GM23248 (cell line): ENCODE results near the gene MAVS. TPM values are rescaled to one million over a fixed set of nuclear protein-coding genes. Genes with fewer than 3 reads are reported as not detected.

Experiments
- DNase-seq: peaks from one replicate; pipeline ENCODE4 v3.0.0-alpha.2; 2015
- H2AFZ ChIP-seq: fragments of 200-600 bp; sonication (generic); 2 replicates; pipeline ENCODE4 v1.6.1; 2016; ENCODE audit warnings: antibody characterized with exemption
- H3F3A ChIP-seq: fragments of 200-600 bp; sonication (generic); 2 replicates; pipeline ENCODE4 v1.6.1; 2016; ENCODE audit warnings: mild to moderate bottlenecking, antibody characterized with exemption, mixed run types; ENCODE audit not compliant: insufficient read depth
- H3K27ac ChIP-seq: fragments of 200-600 bp; sonication (generic); 2 replicates; pipeline ENCODE4 v1.5.1; 2016; ENCODE audit warnings: mild to moderate bottlenecking
- H3K27me3 ChIP-seq: fragments of 200-600 bp; sonication (generic); replicated peaks from 2 replicates; pipeline ENCODE4 v1.6.1; 2016; ENCODE audit warnings: mild to moderate bottlenecking; ENCODE audit not compliant: insufficient read depth
- H3K36me3 ChIP-seq: fragments of 200-600 bp; sonication (generic); 2 replicates; pipeline ENCODE4 v1.6.1; 2016; ENCODE audit warnings: low read depth, mild to moderate bottlenecking
- H3K4me1 ChIP-seq: fragments of 200-600 bp; sonication (generic); 2 replicates; pipeline ENCODE4 v1.6.1; 2016; ENCODE audit warnings: mild to moderate bottlenecking; ENCODE audit not compliant: insufficient read depth
- H3K4me2 ChIP-seq: fragments of 200-600 bp; sonication (generic); one replicate; pipeline ENCODE4 v1.6.1; 2016; ENCODE audit warnings: mild to moderate bottlenecking; ENCODE audit not compliant: unreplicated experiment
- H3K4me3 ChIP-seq: fragments of 200-600 bp; sonication (generic); 2 replicates; pipeline ENCODE4 v1.5.1; 2016; ENCODE audit warnings: mild to moderate bottlenecking
- H3K79me2 ChIP-seq: fragments of 200-600 bp; sonication (generic); 2 replicates; pipeline ENCODE4 v1.6.1; 2016; ENCODE audit warnings: mild to moderate bottlenecking; ENCODE audit not compliant: insufficient read depth
- H3K9ac ChIP-seq: fragments of 200-600 bp; sonication (generic); 2 replicates; pipeline ENCODE4 v1.6.1; 2016; ENCODE audit warnings: mild to moderate bottlenecking
- H3K9me2 ChIP-seq: fragments of 200-600 bp; sonication (generic); 2 replicates; pipeline ENCODE4 v1.6.1; 2016; ENCODE audit warnings: mixed run types, mild to moderate bottlenecking, moderate library complexity; ENCODE audit not compliant: insufficient read depth
- H3K9me3 ChIP-seq: fragments of 200-600 bp; sonication (generic); one replicate; pipeline ENCODE4 v1.6.1; 2017; ENCODE audit warnings: low read depth
- H4K20me1 ChIP-seq: fragments of 200-600 bp; sonication (generic); 2 replicates; pipeline ENCODE4 v1.6.0; 2016; ENCODE audit not compliant: insufficient read depth
- EZH2 ChIP-seq: fragments of 200-600 bp; sonication (generic); IDR thresholded peaks from 2 replicates; pipeline ENCODE4 v1.6.1; 2018; ENCODE audit warnings: antibody characterized with exemption, mild to moderate bottlenecking; ENCODE audit not compliant: insufficient read depth, poor library complexity, severe bottlenecking
- EZH2phosphoT487 ChIP-seq: fragments of 200-600 bp; sonication (generic); IDR thresholded peaks from 2 replicates; pipeline ENCODE4 v1.6.1; 2018; ENCODE audit warnings: antibody characterized with exemption, moderate library complexity, mild to moderate bottlenecking, low read depth; ENCODE audit not compliant: insufficient read depth
- WGBS, 2 experiments: methylation state at CpG; one replicate each; pipeline ENCODE4 v1.1.6; 2015 to 2017; ENCODE audit warnings: low lambda C conversion rate in 2 of 2, low coverage in 1 of 2; ENCODE audit errors: missing lambda C conversion rate in 2 of 2; 5-methylcytosine and 5-hydroxymethylcytosine counted together
- in situ Hi-C: fragments of 300-500 bp; cut with MboI; formaldehyde crosslinking; loops from 2 replicates; pipeline ENCODE4 v1.15.0; 2020
- microRNA counts: library from miRNA; unstranded; fragments of <30 nt; microRNA quantifications from one replicate; lab custom pipeline; 2016
- microRNA-seq: library from miRNA; unstranded; fragments of <30 nt; microRNA quantifications from one replicate; pipeline ENCODE4, GENCODE V29; 2016; ENCODE audit warnings: borderline number of aligned reads
- polyA plus RNA-seq: library from polyadenylated mRNA; unstranded; fragments of >200 nt; fragmentation: Nextera tagmentation; extraction: Ambion mirVana; gene quantifications from 2 replicates; pipeline ENCODE4 v1.2.1, GENCODE V29; 2016
- small RNA-seq: library from RNA; depleted of rRNA; stranded (forward); fragments of <200 nt; gene quantifications from one replicate; pipeline ENCODE3, GENCODE V24; 2014; ENCODE audit warnings: low read depth, low replicate concordance
- total RNA-seq: library from RNA; depleted of rRNA; stranded (reverse); fragments of >200 nt; shearing (Covaris generic); gene quantifications from 2 replicates; pipeline ENCODE4 v1.2.3, GENCODE V29; 2014; rRNA removed

MAVS gene
- total and polyA plus RNA-seq, 2 experiments from 2014 or later, result 12.0 to 22.0 TPM

- in situ Hi-C loops, result no loop called here
- peak overlapping the region; percentile 26 for H3K9ac ChIP-seq
- H3K4me3 ChIP-seq, result no peak overlapping the region
- 59 to 60% methylated on average over 2 of the region's 2 CpGs for WGBS, 2 experiments
- peaks cover 39% of the 10 kb centered on the region for H3F3A ChIP-seq
- peaks cover 78% of the 10 kb centered on the region for H3K79me2 ChIP-seq
- no peaks in the 10 kb centered on the region for H3K9me2 ChIP-seq
- peaks cover 49% of the 10 kb centered on the region for H3K4me1 ChIP-seq
- peaks cover 24% of the 10 kb centered on the region; the same call in 1 of the 2 replicates for H3K36me3 ChIP-seq
- no peaks in the 10 kb centered on the region for H3K9me3 ChIP-seq
- H4K20me1 ChIP-seq, result no peaks in the 10 kb centered on the region
- H2AFZ ChIP-seq, result no peak overlapping the region
- peak; percentile 82 for DNase-seq
- H3K27ac ChIP-seq, result peak overlapping the region; percentile 44
- TF ChIP-seq EZH2, result no peak
- TF ChIP-seq EZH2phosphoT487, result no peak
- H3K27me3 ChIP-seq, result no peaks in the 10 kb centered on the region
- H3K4me2 ChIP-seq, result peak overlapping the region; percentile 50
These were observed 77.2 kb downstream of the MAVS start for GRCh38 chr20:3923818-3924217.

GRCh38 chr20:3924304-3925112 is 77.9 kb downstream of the MAVS start:
- DNase-seq, result no peak
- H3K9ac ChIP-seq, result peak overlapping the region; percentile 26; the same call in 1 of the 2 replicates
- peak overlapping the region; percentile 50 for H3K4me2 ChIP-seq
- peaks cover 71% of the 10 kb centered on the region for H3K79me2 ChIP-seq
- H3F3A ChIP-seq, result peaks cover 40% of the 10 kb centered on the region
- in situ Hi-C loops, result no loop called here
- peaks cover 20% of the 10 kb centered on the region; the same call in 1 of the 2 replicates for H3K36me3 ChIP-seq
- no peak overlapping the region for H3K4me3 ChIP-seq
- H3K4me1 ChIP-seq, result peaks cover 45% of the 10 kb centered on the region
- 68 to 70% methylated on average over 13 of the region's 13 CpGs for WGBS, 2 experiments
- no peaks in the 10 kb centered on the region for H4K20me1 ChIP-seq
- H2AFZ ChIP-seq, result no peak overlapping the region
- H3K9me2 ChIP-seq, result no peaks in the 10 kb centered on the region
- no peaks in the 10 kb centered on the region for H3K9me3 ChIP-seq
- no peaks in the 10 kb centered on the region for H3K27me3 ChIP-seq
- peak overlapping the region; percentile 44 for H3K27ac ChIP-seq
- TF ChIP-seq EZH2phosphoT487 (no peak), EZH2 (no peak)

DNA sequence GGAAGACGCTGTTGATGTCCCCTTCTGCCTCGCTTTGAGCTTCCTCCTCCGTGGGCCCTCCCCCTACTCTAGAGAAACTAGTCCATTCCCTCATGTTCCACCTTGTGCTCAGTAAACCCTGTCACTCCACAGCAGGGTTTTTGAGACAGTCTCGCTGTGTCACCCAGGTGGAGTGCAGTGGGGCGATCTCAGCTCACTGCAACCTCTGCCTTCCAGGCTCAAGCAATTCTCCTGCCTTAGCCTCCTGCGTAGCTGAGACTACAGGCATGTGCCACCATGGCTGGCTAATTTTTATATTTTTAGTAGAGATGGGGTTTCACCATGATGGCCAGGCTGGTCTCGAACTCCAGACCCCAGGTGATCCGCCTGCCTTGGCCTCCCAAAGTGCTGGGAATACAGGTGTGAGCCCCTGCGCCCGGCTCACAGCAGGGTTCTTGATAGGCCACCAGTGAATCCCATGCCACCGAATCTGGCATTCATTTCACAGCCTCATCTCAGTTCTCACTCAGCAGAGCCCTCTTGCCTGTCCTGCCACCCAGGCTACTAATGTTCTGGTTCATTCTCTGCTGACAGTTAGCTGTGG is 78.6 kb downstream of the MAVS start:
- peaks cover 39% of the 10 kb centered on the region for H3K4me1 ChIP-seq
- no peak overlapping the region for H3K4me2 ChIP-seq
- DNase-seq, result no peak
- no peaks in the 10 kb centered on the region for H3K9me2 ChIP-seq
- H3K36me3 ChIP-seq, result peaks cover 16% of the 10 kb centered on the region; the same call in 1 of the 2 replicates
- no peaks in the 10 kb centered on the region for H4K20me1 ChIP-seq
- no peak overlapping the region for H3K27ac ChIP-seq
- 91 to 96% methylated on average over 11 of the region's 11 CpGs for WGBS, 2 experiments
- H3K9me3 ChIP-seq, result no peaks in the 10 kb centered on the region
- H3K27me3 ChIP-seq, result no peaks in the 10 kb centered on the region
- in situ Hi-C loops, result no loop called here
- H3K4me3 ChIP-seq, result no peak overlapping the region
- peaks cover 40% of the 10 kb centered on the region for H3F3A ChIP-seq
- no peak for TF ChIP-seq EZH2
- TF ChIP-seq EZH2phosphoT487, result no peak
- no peak overlapping the region for H2AFZ ChIP-seq
- H3K9ac ChIP-seq, result no peak overlapping the region
- peaks cover 64% of the 10 kb centered on the region for H3K79me2 ChIP-seq

MicroRNAs encoded within 50 kb of the gene (microRNA counts, 767-probe panel; counts per million panel counts)
- microRNA hsa-miR-103a-3p (lab: Ali Mortazavi, UCI), result 447 counts per million, percentile 86 among the panel's probes with 10 or more counts

Small RNA genes lying within 50 kb of the gene (microRNA-seq; reads per million reads assigned to microRNA genes)
- gene MIR103A2 (not detected), gene MIR103B2 (not detected)

Small RNA genes lying within 50 kb of the gene (small RNA-seq; reads per million reads assigned to genes)
- gene MIR103A2, result 0.37 reads per million

Other genes with a start within 250 kb of the MAVS start
- gene GFRA4, start 183.4 kb upstream of the MAVS start, total RNA-seq, result not detected in 2 replicates
- gene GFRA4, start 183.4 kb upstream of the MAVS start, polyA plus RNA-seq, result not detected in 2 replicates
- gene ADAM33, start 164.8 kb upstream of the MAVS start, total RNA-seq, result 53.1 and 57.9 TPM in 2 replicates
- 17.4 and 22.6 TPM in 2 replicates for gene ADAM33, start 164.8 kb upstream of the MAVS start, polyA plus RNA-seq
- gene SIGLEC1, start 134.2 kb upstream of the MAVS start, total RNA-seq, result not detected in 2 replicates
- not detected in 2 replicates for gene SIGLEC1, start 134.2 kb upstream of the MAVS start, polyA plus RNA-seq
- not detected in 2 replicates for gene HSPA12B, start 114.1 kb upstream of the MAVS start, total RNA-seq
- gene HSPA12B, start 114.1 kb upstream of the MAVS start, polyA plus RNA-seq, result 0.06 and 0.11 TPM in 2 replicates
- gene ADISSP, start 79.1 kb upstream of the MAVS start, total RNA-seq, result 44.9 and 49.1 TPM in 2 replicates
- gene ADISSP, start 79.1 kb upstream of the MAVS start, polyA plus RNA-seq, result 62.6 and 65.4 TPM in 2 replicates
- gene SPEF1, start 65.4 kb upstream of the MAVS start, total RNA-seq, result not detected in 2 replicates
- 0.11 TPM in 1 of 2 replicates, not detected in the other for gene SPEF1, start 65.4 kb upstream of the MAVS start, polyA plus RNA-seq
- gene CENPB, start 60.1 kb upstream of the MAVS start, total RNA-seq, result 134 and 153 TPM in 2 replicates
- gene CENPB, start 60.1 kb upstream of the MAVS start, polyA plus RNA-seq, result 4.5 and 4.6 TPM in 2 replicates
- 20.1 and 22.9 TPM in 2 replicates for gene CDC25B, start 50.5 kb upstream of the MAVS start, total RNA-seq
- gene CDC25B, start 50.5 kb upstream of the MAVS start, polyA plus RNA-seq, result 16.3 and 18.2 TPM in 2 replicates
- gene AP5S1, start 26.3 kb upstream of the MAVS start, total RNA-seq, result 24.8 and 25.0 TPM in 2 replicates
- gene AP5S1, start 26.3 kb upstream of the MAVS start, polyA plus RNA-seq, result 20.5 and 22.6 TPM in 2 replicates
- 43.7 and 65.1 TPM in 2 replicates for gene PANK2, start 42.6 kb downstream of the MAVS start, total RNA-seq
- 30.6 and 32.6 TPM in 2 replicates for gene PANK2, start 42.6 kb downstream of the MAVS start, polyA plus RNA-seq
- 20.1 and 24.7 TPM in 2 replicates for gene RNF24, start 168.7 kb downstream of the MAVS start, total RNA-seq
- gene RNF24, start 168.7 kb downstream of the MAVS start, polyA plus RNA-seq, result 44.8 and 47.4 TPM in 2 replicates